HG02973 (cell line): ENCODE measurements around the gene CTRL.
"Not testable (repeated sequence)": the region's sequence is repeated elsewhere in the genome, so short reads cannot be mapped to it uniquely, and the experiment has no call there.

Experiments used
- ATAC-seq: cut with Tn5 transposase; IDR thresholded peaks from one replicate; pipeline ENCODE4 v1.9.1; 2021; ENCODE audit warnings: moderate library complexity; ENCODE audit not compliant: unreplicated experiment

CTRL gene

GRCh38 chr16:67931712-67932461, at the start of gene CTRL:
Gene CTRL (minus strand): TSS chr16:67931862. CDS start chr16:67931852, 10 bp downstream.
- no peak for ATAC-seq

DNA sequence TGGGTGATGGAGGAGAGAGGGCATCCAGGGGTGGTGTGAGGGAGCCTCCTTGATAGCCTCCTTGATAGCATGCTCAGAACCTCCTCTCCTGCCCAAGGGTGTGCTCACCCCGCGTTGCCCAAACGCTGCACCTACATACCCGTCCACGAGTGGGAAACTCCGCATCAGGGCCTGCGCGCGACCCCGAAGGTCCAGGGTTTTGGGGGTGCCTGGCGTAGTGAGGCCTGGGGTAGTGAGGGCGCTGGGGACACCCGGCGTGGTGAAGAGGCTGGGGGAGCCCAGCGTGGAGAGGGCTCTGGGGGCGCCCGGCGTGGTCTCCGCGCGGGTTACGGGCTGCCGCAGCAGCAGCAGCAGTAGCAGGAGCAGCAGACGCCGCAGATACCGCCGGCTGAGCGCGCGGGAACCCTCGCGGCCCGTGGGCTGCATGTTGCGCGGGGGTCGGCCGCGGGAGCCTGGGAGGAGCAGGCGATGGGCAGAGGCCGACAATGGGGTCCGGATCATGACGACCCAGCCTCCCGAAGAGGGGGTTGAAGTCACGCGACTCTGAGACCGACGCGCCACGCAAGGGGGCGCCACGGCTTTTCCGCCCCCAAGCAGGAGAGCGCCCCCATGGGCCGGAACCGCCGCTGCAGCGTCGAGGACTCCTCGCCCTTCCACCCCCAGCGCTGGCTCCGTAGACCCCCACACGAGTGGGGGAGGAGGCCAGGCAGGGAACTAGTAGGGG, 48.5 kb upstream of the CTRL start, which contains the start of gene DPEP3:
Gene DPEP3, minus strand, starts transcription at position 545 of the 724 bp plus-strand sequence. Its CDS starts 119 bp downstream, at position 426.
- ATAC-seq, result no peak

GRCh38 chr16:67977469-67978227, 46.0 kb upstream of the CTRL start:
- no peak for ATAC-seq

DNA sequence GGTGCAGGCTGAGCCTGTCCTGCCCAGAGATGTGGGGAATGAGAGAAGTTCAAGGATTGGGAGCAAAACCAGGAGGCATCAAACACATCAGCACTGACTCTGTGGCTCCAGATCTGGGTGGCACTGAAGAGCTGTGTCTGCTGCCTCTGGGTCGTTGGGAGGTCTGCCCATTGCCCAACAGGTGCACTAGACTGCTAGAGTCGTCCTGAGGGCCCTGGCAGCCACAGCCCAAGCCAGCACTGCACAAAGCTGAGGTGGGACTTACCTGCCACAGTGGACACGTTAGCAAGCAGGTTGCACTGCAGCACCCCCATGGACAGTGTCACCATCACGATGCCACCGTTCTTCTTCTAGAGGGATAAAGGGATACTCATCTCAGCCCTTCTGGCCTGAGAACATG, 45.3 kb upstream of the CTRL start:
- ATAC-seq, result no peak

GRCh38 chr16:67976205-67976604, 44.5 kb upstream of the CTRL start:
- no peak for ATAC-seq

DNA sequence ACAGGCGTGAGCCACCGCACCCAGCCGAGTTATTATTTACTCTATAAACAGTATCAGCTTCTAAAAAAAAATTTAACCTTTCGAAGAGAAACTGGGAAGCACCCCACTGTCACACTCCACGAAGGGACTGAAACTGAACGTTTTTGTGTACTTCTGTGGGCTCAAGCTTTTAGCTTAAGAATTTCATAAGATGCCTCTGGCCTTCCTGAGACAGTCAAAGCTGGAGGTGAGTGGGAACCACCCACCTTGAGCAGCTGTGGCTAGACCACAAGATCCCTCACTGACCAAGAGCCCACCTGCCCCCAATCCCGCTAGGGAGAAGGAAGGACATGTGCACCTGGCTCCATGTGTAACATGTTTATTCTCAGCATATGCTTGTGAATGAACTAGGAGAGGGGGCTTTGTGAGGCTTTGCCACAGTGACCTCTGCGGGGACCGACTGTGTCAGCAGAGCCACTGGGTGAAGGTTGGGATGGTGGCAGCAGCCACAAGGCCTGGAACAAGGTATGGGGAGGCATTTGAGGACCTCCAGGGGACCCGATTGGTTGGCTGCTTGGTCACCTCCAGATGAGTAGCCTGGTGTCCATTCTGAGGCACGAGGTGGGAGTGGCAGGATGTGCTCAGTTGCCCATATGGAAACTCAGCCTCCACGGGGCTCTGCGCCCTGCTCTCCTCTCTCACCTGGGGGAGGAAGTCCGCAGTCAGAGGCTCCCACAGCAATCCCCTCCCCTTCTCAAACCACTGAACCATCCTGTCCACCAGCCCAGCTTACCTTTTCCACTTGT, 43.9 kb upstream of the CTRL start:
- no peak for ATAC-seq

- not testable (repeated sequence) for ATAC-seq
These were observed 40.6 kb upstream of the CTRL start for GRCh38 chr16:67972285-67972684.

GRCh38 chr16:67971111-67971510, 39.4 kb upstream of the CTRL start:
- ATAC-seq, result no peak

GRCh38 chr16:67969254-67970039, 37.8 kb upstream of the CTRL start:
- no peak for ATAC-seq

GRCh38 chr16:67968400-67969253, 37.0 kb upstream of the CTRL start, which contains the start of gene SLC12A4:
Gene SLC12A4 (minus strand): TSS chr16:67968637. CDS start chr16:67968553, 84 bp downstream.
- ATAC-seq, result peak; percentile 64

GRCh38 chr16:67967958-67968399, 36.3 kb upstream of the CTRL start:
- ATAC-seq, result peak; percentile 13

DNA sequence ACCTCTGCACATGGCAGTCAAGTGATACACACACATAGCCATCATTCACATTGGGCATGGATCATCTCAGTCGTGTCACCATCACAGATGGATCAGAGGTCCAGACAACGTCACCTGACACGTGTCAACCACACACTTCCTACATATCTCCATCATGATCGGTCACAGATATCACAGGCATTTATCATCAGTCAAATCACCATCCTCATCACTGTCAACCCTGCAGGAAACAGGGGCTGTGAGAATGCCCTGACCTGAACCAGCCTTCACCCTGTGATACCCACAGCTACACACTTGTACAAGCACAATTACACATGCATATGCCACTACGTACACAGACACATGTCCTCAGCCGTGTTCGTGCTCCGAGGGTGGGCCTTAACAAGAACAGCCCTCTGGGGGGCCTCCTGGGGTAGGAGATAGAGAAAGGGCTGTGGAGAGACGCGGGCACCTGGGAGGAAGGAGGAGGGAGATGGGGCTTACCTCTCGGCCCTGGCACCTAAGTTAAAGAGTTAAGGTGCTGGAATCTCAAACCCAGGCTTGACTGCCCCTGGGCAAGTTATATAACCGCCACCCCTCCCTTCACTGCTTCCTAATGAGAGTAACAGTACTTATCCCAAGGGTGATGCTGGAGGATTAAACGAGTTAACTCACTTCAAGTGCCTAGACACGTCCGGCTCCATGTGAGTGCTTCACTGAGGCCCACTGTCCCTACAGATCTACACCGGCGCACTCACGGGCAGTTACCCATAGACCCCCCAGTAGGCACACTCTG, 35.7 kb upstream of the CTRL start:
- ATAC-seq, result no peak

DNA sequence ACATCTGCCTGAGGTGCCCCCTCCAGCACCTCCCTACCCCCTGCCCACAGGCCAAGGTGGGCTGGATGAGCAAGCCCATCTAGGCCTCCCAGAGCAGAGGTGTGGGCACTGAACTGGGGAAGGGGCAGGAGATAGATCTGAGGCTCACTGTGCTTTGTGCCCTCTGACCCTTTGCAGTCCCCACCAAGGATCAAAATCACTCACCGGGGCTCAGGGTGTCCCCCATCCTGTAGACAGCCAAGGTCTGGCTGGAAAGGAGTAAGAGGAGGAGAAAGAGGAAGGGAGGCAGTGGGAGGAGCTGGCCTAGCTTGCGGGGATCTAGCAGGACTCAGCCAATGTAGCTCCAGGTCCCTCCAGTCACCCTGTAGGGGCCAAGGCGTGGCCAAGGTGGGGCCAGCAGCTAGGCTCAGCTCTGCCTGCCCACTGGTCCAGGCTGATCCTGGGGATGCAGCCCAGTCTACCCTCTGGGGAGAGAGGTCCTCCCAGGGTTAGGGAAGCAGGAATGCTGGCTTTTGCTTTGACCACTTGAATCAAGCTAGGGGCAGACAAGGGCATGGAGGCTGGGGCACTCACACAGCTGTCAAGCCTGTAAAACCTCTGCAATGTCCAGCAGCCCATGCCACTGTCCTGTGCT, 35.0 kb upstream of the CTRL start:
- ATAC-seq, result no peak

DNA sequence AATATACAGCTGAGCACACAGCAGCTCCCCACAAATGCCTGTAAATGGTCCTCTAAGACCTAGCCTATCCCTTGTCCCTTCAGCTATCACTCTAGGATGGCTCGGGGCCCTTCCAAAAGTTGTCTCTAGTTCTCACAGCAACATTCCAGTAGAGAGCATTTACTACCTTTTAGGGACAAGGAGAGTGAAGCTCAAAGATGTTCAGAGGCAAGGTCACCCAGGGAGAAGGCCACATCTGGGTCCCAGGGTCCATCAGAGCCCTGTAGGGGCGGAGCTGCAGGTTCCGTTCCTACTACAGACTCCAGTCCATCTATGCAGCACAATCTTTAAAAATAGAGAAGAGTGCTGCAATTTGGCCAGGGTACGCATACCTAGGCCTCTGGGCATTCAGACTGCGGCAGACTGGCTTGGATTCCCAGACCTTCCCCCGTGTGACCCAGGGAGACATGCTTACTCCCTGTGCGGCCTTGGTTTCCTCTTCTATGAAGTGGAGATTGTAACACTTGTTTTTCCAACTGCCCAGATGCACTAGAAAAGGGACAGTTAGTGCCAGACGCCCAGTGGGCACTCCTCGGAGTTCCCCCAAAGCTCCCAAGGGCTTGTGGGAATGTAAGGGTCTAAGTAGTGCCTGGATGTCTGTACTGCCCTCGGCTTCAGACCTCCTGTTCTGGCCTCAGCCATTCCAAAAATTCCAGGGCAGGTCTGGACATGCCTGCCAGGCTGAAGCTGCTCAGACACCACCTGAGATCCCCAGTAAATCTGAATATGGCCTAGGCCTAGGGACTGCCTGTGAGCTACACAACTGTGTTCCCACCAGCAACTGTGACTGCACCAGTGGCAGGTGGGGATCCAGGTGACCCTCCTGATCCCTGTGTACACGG, 34.2 kb upstream of the CTRL start:
- ATAC-seq, result no peak

DNA sequence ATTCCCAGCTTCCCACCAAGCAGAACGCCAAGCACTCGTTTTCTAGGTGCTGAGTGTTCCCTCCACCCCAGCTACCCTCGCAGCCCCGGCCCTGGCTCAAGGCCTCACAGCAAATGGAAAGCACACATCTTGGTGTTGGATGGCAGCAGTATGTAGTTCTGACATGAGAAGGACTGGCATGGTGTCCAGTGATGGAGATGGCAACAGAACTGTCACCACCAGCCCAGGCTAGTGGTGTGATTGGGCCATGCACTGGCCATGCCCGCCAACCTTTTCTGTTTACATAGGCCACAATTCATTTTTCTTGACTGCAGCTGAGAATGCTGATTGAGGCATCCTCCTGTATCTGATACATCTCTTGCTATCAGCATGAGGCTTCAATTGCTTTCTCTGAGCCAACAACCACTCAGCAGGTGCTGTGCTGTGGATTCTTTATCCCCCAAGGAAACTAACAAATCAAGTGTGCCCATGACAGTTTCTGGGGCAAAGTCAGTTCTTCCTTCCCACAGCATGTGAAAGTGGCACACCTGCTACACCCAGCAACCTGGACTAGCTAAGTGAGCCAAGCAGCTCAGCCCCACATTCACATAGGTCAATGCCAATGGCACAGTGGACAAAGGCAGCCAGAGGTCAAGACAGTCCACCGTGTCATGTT, 32.9 kb upstream of the CTRL start:
- ATAC-seq, result no peak

DNA sequence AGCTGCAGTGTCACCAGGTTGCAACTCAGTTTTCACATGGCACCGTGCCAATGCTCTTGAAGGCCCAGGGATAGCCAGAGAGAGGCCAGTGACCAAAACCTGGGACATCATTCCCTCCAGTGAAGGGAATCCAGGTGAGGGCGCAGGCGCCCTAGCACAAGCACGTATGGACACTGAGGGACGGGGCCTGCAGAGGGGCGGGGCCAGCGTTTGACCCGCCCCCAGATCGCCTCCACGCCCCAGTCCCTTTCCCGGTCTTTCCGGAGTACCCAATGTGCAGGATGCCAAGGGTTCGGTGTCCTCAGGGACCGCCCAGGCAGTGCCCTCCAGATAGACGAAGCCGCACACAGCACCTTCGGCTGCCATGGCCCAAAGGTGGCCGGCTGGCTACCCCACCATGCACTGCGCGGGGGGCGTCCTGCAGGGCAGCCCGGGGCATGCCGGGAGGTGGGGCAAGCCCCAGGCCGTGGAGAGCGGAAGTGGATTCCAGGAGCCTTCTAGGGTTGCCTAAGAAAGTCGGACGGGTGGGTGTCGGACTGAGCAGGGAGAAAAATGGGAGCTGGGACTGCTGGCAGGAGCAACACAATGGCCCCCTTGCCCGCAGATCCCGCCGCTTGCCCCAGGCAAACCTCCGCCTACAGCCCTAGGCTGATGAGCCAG, 32.1 kb upstream of the CTRL start:
- no peak for ATAC-seq
